Right renal cortex interstitium (tissue), 3 donors: ENCODE data around the gene FRRS1L. TPM values are rescaled to one million over a fixed set of nuclear protein-coding genes. Genes with fewer than 3 reads are reported as not detected.

Experiments used
- DNase-seq, 3 donors: peaks; one replicate each; pipeline ENCODE4 v3.0.0-alpha.2; 2013; ENCODE audit warnings: low read depth in 3 of 3, low spot score in 2 of 3
- polyA plus RNA-seq, 3 donors: library from polyadenylated mRNA; unstranded; fragments of 120-200 nt; gene quantifications; one replicate each; pipeline ENCODE4 v1.2.1, GENCODE V29; 2013; ENCODE audit not compliant: insufficient read length in 3 of 3

FRRS1L gene
- polyA plus RNA-seq, 3 donors: 2.2 to 3.7 (median 3.1) TPM

DNA sequence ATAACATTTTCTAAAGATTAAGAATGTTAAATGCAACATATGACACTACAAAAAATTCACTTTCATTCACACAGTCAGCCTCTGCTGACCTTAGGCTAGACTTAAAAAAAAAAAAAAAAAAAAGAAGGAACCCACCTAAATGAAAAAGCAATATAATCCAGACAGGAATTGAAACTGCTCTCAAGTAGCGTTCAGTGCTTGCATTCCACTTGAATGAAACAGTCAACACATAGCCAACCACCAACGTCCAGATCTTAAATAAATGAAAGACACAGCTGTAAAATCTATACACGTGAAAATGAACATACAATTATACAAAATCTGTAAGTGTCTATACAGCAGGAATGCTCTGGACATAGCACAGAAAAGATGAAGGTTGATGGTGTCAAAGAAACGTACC, 58.7 kb downstream of the FRRS1L start:
- no peak for DNase-seq

- DNase-seq: no peak
These were observed 59.4 kb downstream of the FRRS1L start for GRCh38 chr9:109107402-109108240.

DNA sequence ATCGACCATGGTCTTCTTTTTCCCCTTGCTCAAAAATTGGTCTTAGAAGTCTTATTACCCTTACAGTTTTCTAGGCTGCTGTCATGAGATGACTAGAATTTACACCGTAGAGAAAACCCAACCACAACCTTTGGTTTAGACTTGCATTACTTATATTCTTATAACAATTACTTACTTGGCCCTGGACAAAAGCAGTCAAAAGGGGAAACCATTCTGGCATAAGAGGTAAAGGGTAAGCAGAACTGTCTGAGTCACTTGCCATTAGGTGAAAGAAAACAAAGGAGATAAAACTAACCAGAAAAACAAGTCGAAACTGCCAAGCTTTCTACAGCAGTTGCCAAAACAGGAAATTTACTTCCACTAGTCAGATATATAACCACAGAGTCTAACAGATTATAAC, 65.2 kb downstream of the FRRS1L start:
- DNase-seq: no peak

DNA sequence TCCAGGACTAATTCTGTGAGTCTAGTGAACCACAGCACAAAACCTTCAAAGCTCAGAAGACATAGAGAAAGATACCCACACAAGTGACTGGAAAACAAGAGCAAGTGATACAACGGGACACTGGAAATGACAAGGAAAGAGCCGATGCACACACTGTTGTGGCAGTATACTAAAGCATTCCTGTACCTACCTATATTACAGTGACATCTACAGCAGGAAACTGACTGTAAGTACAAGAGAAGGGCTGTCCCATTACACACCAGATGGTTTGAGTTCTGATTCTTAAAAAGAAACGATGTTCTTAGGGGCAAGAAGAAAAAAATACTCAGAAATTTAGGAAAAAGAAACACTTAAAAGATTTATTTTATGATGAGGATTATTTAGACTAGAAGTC, 65.8 kb downstream of the FRRS1L start:
- no peak for DNase-seq

DNA sequence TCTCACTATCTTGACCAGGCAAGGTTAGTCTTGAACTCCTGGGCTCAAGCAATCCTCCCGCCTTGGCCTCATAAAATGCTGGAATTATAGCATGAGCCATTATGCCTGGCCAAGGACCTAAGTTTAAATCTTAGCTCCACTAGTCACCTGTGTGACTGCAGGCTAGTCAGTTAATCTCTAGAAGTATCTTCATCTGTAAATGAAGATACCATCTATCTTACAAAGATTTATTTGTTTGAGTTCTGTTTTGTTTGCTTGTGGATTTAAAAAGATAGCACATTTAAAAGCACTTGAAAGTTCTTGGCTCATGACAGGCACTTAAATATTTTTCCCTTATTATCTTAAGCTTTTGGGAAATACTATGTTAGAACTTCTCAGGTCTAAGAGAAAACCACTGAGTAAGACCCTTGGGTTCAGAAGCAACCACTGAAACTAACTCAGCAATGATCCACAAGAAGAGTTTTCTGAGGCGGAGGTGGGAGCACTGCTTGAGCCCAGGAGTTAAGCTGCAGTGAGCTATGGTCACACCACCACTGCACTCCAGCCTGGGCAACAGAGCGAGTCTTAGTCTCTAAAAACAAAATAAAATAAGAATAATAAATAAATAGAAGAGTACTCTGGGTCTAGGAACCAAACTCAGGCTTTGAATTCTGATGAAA, 66.4 kb downstream of the FRRS1L start:
- DNase-seq: no peak

GRCh38 chr9:109098960-109099308, 68.1 kb downstream of the FRRS1L start:
- DNase-seq: no peak

DNA sequence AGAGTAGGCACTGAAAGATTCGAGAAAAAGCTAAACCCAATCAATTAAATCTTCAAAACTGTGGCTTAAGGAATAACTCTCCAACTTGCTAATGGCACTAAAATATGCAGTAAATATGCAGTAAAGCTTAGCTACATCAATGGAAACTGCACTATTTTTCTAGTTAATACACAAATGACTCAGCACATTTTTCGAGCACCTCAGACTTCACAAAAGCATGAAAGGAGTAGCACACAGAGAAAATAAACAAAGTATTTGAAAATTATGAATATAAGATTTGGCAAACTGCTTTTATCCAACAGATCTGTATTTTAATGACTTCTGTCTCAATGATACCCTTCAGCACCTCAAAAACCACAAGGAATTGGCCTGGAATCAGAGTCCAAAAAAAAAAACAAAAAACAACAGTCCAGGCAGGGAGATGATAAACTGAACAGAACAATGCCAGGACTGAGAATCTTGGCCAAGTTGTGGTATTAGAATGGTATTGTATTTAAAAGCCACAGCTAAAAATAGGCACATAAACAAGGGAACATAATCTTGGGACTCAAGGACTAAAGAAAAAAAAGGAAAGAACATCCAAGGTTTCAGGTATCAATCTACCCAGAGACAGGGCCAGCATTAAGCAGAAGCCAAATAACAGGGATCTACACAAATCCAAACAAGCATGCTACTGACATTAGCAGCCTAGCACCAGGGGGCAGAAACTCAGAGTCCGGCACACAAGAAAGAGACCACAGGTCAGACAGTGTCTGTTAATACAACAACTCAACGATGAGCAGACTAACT, 68.7 kb downstream of the FRRS1L start:
- DNase-seq: no peak

DNA sequence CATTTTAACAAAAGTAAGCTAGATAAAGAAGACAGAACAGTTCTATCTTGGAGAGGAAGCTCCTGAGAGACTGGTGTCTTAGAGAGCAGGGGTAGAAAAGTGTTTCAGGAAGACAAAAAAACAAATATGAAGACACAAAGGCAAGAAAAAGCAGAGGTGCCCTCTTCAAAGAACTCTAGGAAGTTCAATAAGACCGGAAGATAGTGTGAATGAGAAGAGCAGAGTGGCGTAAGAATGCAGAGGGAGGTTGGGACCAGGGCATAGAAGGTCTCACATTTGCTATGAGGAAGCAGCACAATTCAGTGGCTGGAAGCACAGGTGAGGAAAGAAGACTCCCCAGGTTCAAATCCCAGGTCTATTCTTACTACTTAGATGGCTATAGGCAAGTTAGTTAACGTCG, 69.9 kb downstream of the FRRS1L start:
- DNase-seq: no peak

DNA sequence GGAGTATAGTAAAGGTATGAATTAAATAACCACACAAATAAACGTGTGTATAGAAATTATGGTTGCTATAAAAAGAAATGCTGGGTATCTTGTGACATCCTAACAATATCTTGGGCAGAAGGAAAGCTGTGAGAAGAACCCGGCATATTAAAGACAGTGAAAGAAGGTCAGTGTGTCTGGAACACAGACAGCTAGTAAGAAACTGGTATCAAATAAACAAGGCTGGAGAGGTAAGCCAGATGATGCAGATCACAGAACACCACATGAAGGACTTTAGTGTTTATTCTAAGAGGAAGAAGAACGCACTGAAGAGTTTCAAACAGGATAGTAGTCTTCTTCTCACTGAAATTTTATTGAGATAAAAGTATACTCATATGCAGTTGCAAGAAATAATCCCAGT, 71.7 kb downstream of the FRRS1L start:
- DNase-seq: no peak

DNA sequence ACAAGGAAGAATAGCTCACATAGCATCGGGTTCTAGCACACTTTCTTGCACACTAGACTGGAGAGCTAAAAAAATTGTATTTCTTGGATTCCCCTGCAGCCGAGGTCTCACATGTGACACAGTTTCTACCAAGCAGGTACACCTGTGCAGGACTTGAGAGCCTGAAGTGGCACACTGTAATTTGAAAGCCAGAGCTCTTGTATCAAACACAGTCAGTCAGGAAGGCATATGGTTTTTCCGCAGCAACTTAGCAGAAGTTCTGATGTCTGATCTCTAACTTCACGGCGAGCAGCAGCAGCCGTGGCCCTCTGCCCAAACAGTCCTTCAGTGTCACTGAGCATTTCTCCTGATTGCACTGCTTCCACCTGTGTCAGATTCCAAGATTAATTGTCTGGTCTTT, 72.8 kb downstream of the FRRS1L start:
- DNase-seq: no peak

DNA sequence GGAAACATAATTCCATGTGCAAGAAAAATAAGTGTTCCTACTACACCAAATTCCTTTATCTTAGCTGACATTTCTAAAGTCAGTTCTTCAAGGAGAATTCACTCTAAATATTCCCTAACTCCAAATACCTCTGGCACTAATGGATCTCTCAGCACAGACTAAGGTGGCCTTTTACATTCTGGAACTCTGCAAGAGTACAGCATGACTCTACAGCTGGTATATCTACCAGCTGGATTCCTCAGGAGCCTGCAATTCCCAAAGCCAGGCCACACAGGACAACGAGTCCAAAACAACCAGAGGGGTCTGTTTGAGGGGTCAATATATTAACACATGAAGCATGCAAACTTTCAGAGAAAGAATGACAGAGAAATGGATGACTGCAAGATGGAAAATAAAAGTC, 74.5 kb downstream of the FRRS1L start:
- DNase-seq: no peak

DNA sequence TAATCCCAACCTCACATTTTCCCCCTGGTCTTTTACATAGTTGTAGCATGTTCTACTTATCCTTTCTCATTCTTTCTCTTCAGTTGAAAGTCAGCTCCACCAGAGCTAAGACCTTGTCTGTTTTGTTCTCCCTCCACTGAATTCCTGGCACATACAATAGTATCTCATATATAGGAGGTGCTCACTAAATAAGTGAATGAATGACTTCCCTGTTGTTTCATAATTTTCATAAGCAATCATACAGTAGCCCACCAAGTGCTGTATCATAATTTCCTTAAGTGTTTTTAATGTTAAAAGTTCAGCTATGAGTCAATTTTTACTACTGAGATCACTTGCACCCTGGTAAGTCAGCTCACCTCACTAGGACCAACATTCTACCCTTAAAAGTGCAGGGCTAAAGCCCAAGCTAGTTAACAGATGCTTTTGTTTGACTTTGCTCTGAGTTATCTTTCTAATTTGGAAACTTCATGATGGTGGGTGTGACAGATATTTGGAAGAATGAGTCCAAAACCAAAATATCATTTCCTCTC, 74.9 kb downstream of the FRRS1L start:
- no peak for DNase-seq

- no peak for DNase-seq
These were observed 78.8 kb downstream of the FRRS1L start for GRCh38 chr9:109088221-109088620.

DNA sequence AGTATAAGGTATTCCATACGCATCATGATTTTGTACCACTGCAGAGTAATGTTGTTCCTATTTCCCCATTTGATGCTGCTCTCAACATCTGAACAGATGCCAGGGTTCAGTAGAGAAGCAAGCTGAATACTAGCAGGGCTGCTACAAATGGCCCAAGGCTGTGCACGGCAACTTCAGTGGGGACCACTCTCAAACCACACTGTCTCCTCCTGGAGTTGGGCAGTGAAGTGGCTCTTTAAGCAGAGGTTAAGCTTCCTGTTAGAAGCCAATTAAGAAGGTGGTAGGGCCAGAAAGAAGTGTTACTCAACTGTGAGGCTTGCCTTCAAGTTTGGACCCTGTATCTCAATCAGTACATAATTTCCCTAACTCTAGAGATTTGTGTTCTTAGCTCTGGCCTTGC, 79.3 kb downstream of the FRRS1L start:
- DNase-seq: no peak

- no peak for DNase-seq
These were observed 80.8 kb downstream of the FRRS1L start for GRCh38 chr9:109086221-109086620.

DNA sequence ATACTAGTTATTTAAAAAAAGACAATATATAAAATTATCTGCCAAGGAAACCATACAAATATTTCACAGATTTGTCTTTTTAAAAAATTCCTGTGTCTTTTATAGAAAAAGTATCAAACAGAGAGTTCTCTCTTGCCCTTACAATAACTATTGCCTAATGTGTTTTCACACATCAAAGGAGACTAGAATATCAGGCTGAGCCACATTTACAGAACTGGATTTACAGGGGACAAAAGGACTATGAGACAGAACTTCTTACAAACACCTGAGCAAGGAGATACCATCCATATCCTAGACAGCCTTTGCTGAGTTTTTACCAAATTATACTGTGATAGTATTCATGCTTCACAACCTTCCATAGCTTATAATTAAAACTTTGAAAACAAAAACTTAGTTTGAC, 81.5 kb downstream of the FRRS1L start:
- DNase-seq: no peak

DNA sequence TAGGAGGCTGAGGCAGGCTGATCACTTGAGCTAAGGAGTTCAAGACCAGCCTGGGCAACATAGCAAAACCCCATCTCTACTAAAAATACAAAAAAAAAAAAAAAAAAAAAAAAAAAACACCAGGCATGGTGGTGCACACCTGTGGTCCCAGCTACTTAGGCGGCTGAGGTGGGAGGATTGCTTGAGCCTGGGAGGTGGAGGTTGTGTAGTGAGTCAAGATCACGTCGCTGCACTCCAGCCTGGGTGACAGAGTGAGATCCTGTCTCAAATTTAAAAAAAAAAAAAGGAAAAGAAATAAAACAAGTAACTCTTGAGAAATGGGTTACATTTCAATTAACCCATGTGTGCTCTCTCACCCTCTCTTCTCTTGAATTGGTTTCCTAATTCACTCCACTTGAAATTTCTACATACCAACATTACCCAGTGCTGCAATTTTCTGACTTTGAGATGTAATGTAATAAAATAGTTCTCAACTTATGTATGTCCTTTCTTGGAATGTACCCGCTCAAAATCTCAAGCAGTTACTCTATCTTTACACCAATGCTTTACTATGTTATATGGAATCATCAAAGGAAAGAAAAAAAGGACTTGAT, 83.1 kb downstream of the FRRS1L start:
- DNase-seq: no peak

- DNase-seq: no peak
These were observed 83.9 kb downstream of the FRRS1L start for GRCh38 chr9:109083141-109083540.

GRCh38 chr9:109082091-109082620, 84.9 kb downstream of the FRRS1L start:
- DNase-seq: no peak
